Measurements from ENCODE around the gene NUMB.

Gene NUMB

GRCh38 chr14:73245480-73246325 lies 212.6 kb downstream of the NUMB start:
- TF ChIP-seq FOXP2 (optimal IDR thresholded peaks at IDR 0.05; ENCODE audit: borderline replicate concordance, extremely low read depth, extremely low read length, insufficient read depth) (no peak), TAF1 (IDR thresholded peaks at IDR 0.05; ENCODE audit: borderline replicate concordance, insufficient read depth, low read length) (no peak), POLR2AphosphoS5 (IDR thresholded peaks at IDR 0.05; ENCODE audit: low read depth, low read length) (no peak)

- TF ChIP-seq REST (IDR thresholded peaks at IDR 0.05; ENCODE audit: insufficient read depth in 1 of 2, low read depth in 2 of 2, low read length in 2 of 2) (no peak), FOXP2 (optimal IDR thresholded peaks at IDR 0.05; ENCODE audit: borderline replicate concordance, extremely low read depth, extremely low read length, insufficient read depth) (no peak), SIN3A (IDR thresholded peaks at IDR 0.05; ENCODE audit: borderline replicate concordance, insufficient read depth, low read length) (no peak), TAF1 (IDR thresholded peaks at IDR 0.05; ENCODE audit: borderline replicate concordance, insufficient read depth, low read length) (no peak), POLR2AphosphoS5 (IDR thresholded peaks at IDR 0.05; ENCODE audit: low read depth, low read length) (no peak)
Observed at GRCh38 chr14:73244541-73245290, 213.6 kb downstream of the NUMB start.

GRCh38 chr14:73243748-73244147 lies 214.6 kb downstream of the NUMB start:
- TF ChIP-seq SIN3A (IDR thresholded peaks at IDR 0.05; ENCODE audit: borderline replicate concordance, insufficient read depth, low read length) (no peak), FOXP2 (optimal IDR thresholded peaks at IDR 0.05; ENCODE audit: borderline replicate concordance, extremely low read depth, extremely low read length, insufficient read depth) (no peak), REST (IDR thresholded peaks at IDR 0.05; ENCODE audit: insufficient read depth in 1 of 2, low read depth in 2 of 2, low read length in 2 of 2) (no peak), POLR2AphosphoS5 (IDR thresholded peaks at IDR 0.05; ENCODE audit: low read depth, low read length) (no peak), TAF1 (IDR thresholded peaks at IDR 0.05; ENCODE audit: borderline replicate concordance, insufficient read depth, low read length) (no peak)

GRCh38 chr14:73243341-73243740 lies 215.0 kb downstream of the NUMB start:
- TF ChIP-seq SIN3A (IDR thresholded peaks at IDR 0.05; ENCODE audit: borderline replicate concordance, insufficient read depth, low read length) (no peak), FOXP2 (optimal IDR thresholded peaks at IDR 0.05; ENCODE audit: borderline replicate concordance, extremely low read depth, extremely low read length, insufficient read depth) (no peak), TAF1 (IDR thresholded peaks at IDR 0.05; ENCODE audit: borderline replicate concordance, insufficient read depth, low read length) (no peak), POLR2AphosphoS5 (IDR thresholded peaks at IDR 0.05; ENCODE audit: low read depth, low read length) (no peak), REST (IDR thresholded peaks at IDR 0.05; ENCODE audit: insufficient read depth in 1 of 2, low read depth in 2 of 2, low read length in 2 of 2) (no peak)

GRCh38 chr14:73242357-73242901 lies 215.9 kb downstream of the NUMB start:
- TF ChIP-seq TAF1 (IDR thresholded peaks at IDR 0.05; ENCODE audit: borderline replicate concordance, insufficient read depth, low read length) (no peak), SIN3A (IDR thresholded peaks at IDR 0.05; ENCODE audit: borderline replicate concordance, insufficient read depth, low read length) (no peak), REST (IDR thresholded peaks at IDR 0.05; ENCODE audit: insufficient read depth in 1 of 2, low read depth in 2 of 2, low read length in 2 of 2) (no peak), POLR2AphosphoS5 (IDR thresholded peaks at IDR 0.05; ENCODE audit: low read depth, low read length) (no peak), FOXP2 (optimal IDR thresholded peaks at IDR 0.05; ENCODE audit: borderline replicate concordance, extremely low read depth, extremely low read length, insufficient read depth) (no peak)

Measured in PFSK-1 (cell line).